Parathyroid adenoma (tissue), 2 donors: ENCODE results near the gene ECM1.

ENCODE experiments used
- H2AFZ ChIP-seq: fragments of 300-600 bp; sonication (generic); one replicate; pipeline ENCODE4 v1.7.0; 2017; ENCODE audit warnings: antibody characterized with exemption, mild to moderate bottlenecking
- H3K27ac ChIP-seq: fragments of 300-600 bp; sonication (generic); one replicate; pipeline ENCODE4 v1.7.0; 2017
- H3K27me3 ChIP-seq: fragments of 300-600 bp; sonication (generic); one replicate; pipeline ENCODE4 v1.7.0; 2017; ENCODE audit warnings: low read length; ENCODE audit not compliant: control insufficient read depth, insufficient read depth
- H3K36me3 ChIP-seq: fragments of 300-600 bp; sonication (generic); one replicate; pipeline ENCODE4 v1.7.0; 2017; ENCODE audit warnings: low read length; ENCODE audit not compliant: control insufficient read depth, insufficient read depth
- H3K4me1 ChIP-seq: fragments of 300-600 bp; sonication (generic); one replicate; pipeline ENCODE4 v1.7.0; 2017; ENCODE audit warnings: control low read depth
- H3K4me2 ChIP-seq: fragments of 300-600 bp; sonication (generic); one replicate; pipeline ENCODE4 v1.7.0; 2017; ENCODE audit warnings: low read length
- H3K4me3 ChIP-seq: fragments of 300-600 bp; sonication (generic); one replicate; pipeline ENCODE4 v1.7.0; 2017; ENCODE audit warnings: low read depth, low read length
- H3K79me2 ChIP-seq: fragments of 300-600 bp; sonication (generic); one replicate; pipeline ENCODE4 v1.7.0; 2017; ENCODE audit warnings: control low read depth
- H3K9ac ChIP-seq: fragments of 300-600 bp; sonication (generic); one replicate; pipeline ENCODE4 v1.7.0; 2017; ENCODE audit warnings: mild to moderate bottlenecking
- H3K9me3 ChIP-seq: fragments of 300-600 bp; sonication (generic); one replicate; pipeline ENCODE4 v1.7.0; 2017; ENCODE audit warnings: low read length; ENCODE audit not compliant: control insufficient read depth
- CTCF ChIP-seq: fragments of 300-600 bp; sonication (generic); IDR thresholded peaks from one replicate; pipeline ENCODE4 v1.7.0; 2017; ENCODE audit warnings: antibody characterized with exemption, mild to moderate bottlenecking
- donor health status: primary hyperparathyroidism.

ECM1 gene

GRCh38 chr1:150486966-150487762 lies 20.7 kb upstream of the ECM1 start, which contains the start of gene TARS2:
TSS of gene TARS2 (plus strand) at chr1:150487419. CDS start at chr1:150487451, 32 bp downstream.
- Histone ChIP-seq H2AFZ (peak within 1 kb of the TSS; percentile 86), H3K4me3 (peak within 1 kb of the TSS; percentile 95), H3K27ac (no peak within 1 kb of the TSS), H3K36me3 (no peaks in the 10 kb centered on the region), H3K27me3 (no peaks in the 10 kb centered on the region), H3K4me1 (no peaks in the 10 kb centered on the region), H3K9ac (no peak within 1 kb of the TSS), H3K9me3 (no peaks in the 10 kb centered on the region), H3K79me2 (no peaks in the 10 kb centered on the region), H3K4me2 (peak within 1 kb of the TSS; percentile 82)
- TF ChIP-seq CTCF = no peak

GRCh38 chr1:150487763-150488115 lies 20.2 kb upstream of the ECM1 start:
- no peaks in the 10 kb centered on the region for H3K27me3 ChIP-seq
- no peak overlapping the region for H3K9ac ChIP-seq
- H3K36me3 ChIP-seq = no peaks in the 10 kb centered on the region
- no peaks in the 10 kb centered on the region for H3K9me3 ChIP-seq
- H3K27ac ChIP-seq = no peak overlapping the region
- no peaks in the 10 kb centered on the region for H3K4me1 ChIP-seq
- no peak for TF ChIP-seq CTCF
- no peaks in the 10 kb centered on the region for H3K79me2 ChIP-seq
- peak overlapping the region; percentile 86 for H2AFZ ChIP-seq
- peak overlapping the region; percentile 82 for H3K4me2 ChIP-seq
- peak overlapping the region; percentile 95 for H3K4me3 ChIP-seq

GRCh38 chr1:150493175-150493574 lies 14.7 kb upstream of the ECM1 start:
- H3K4me3 ChIP-seq = no peak overlapping the region
- H3K36me3 ChIP-seq = no peaks in the 10 kb centered on the region
- no peak overlapping the region for H3K9ac ChIP-seq
- no peaks in the 10 kb centered on the region for H3K79me2 ChIP-seq
- no peak overlapping the region for H2AFZ ChIP-seq
- no peak overlapping the region for H3K4me2 ChIP-seq
- H3K4me1 ChIP-seq = no peaks in the 10 kb centered on the region
- no peak for TF ChIP-seq CTCF
- no peaks in the 10 kb centered on the region for H3K27me3 ChIP-seq
- H3K27ac ChIP-seq = no peak overlapping the region
- no peaks in the 10 kb centered on the region for H3K9me3 ChIP-seq

GRCh38 chr1:150498342-150498741 lies 9.6 kb upstream of the ECM1 start:
- no peaks in the 10 kb centered on the region for H3K36me3 ChIP-seq
- no peaks in the 10 kb centered on the region for H3K79me2 ChIP-seq
- H3K9me3 ChIP-seq = no peaks in the 10 kb centered on the region
- no peak for TF ChIP-seq CTCF
- H2AFZ ChIP-seq = no peak overlapping the region
- no peak overlapping the region for H3K4me3 ChIP-seq
- H3K4me1 ChIP-seq = no peaks in the 10 kb centered on the region
- H3K27me3 ChIP-seq = no peaks in the 10 kb centered on the region
- no peak overlapping the region for H3K27ac ChIP-seq
- H3K9ac ChIP-seq = no peak overlapping the region
- no peak overlapping the region for H3K4me2 ChIP-seq

- no peak overlapping the region for H2AFZ ChIP-seq
- no peaks in the 10 kb centered on the region for H3K27me3 ChIP-seq
- no peak for TF ChIP-seq CTCF
- no peak overlapping the region for H3K9ac ChIP-seq
- H3K4me1 ChIP-seq = no peaks in the 10 kb centered on the region
- H3K9me3 ChIP-seq = no peaks in the 10 kb centered on the region
- no peak overlapping the region for H3K4me3 ChIP-seq
- no peak overlapping the region for H3K4me2 ChIP-seq
- H3K27ac ChIP-seq = no peak overlapping the region
- no peaks in the 10 kb centered on the region for H3K79me2 ChIP-seq
- H3K36me3 ChIP-seq = no peaks in the 10 kb centered on the region
These were observed 2.5 kb upstream of the ECM1 start for GRCh38 chr1:150505431-150505830.
